Measurements from ENCODE around the gene SLAMF1. TPM values are rescaled to one million over a fixed set of nuclear protein-coding genes. Genes with fewer than 3 reads are reported as not detected.

The SLAMF1 gene
- total and polyA plus RNA-seq, 2 of the 13 experiments (the other 11 are each of a cell fraction or from before 2014, with no cell fraction given): not detected

DNA sequence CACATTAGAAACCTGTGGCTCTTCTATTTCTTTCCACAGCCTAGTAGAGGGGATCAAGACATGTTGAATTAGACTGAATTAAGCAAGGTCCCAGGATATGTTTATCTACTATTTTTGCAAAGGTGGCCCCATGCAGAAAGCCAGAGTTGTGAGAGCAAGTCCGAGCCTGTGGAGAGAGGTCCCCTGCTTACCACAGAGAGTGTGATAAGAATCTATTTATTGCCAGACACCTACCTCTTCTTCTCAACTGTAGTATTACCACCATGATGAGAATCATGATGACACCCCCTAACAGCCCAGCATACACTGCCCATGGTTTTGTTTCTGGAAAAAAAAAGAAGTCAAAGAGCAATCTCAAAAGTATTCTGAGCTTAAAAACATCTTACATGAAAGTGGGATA lies 23.0 kb downstream of the SLAMF1 start:
- POLR2A ChIA-PET: no interaction called here
- Histone ChIP-seq H3K4me2 (ENCODE audit: low read depth, low read length) (no peak overlapping the region), H3K4me3 (replicated peaks in 1 of 3; ENCODE audit: insufficient read depth in 1 of 3, low read depth in 2 of 3, low read length in 3 of 3) (no peak overlapping the region), H3K27me3 (ENCODE audit: control insufficient read depth in 1 of 2, insufficient read depth in 2 of 2, low read length in 2 of 2) (0 out of 5 replicates have a peak, but pooled peaks cover 0 to 3% of the 10 kb centered on the region in 2 experiments), H3K36me3 (replicated peaks in 1 of 2; ENCODE audit: control insufficient read depth in 1 of 2, insufficient read depth in 2 of 2, low read length in 2 of 2) (no peaks in the 10 kb centered on the region), H3K4me1 (ENCODE audit: insufficient read depth, low read length) (no peaks in the 10 kb centered on the region), H3K9me3 (ENCODE audit: low read length) (no peaks in the 10 kb centered on the region; the same call in 1 of the 2 replicates), H3K79me2 (ENCODE audit: insufficient read depth, low read length) (no peaks in the 10 kb centered on the region), H2AFZ (ENCODE audit: low read length) (no peak overlapping the region), H3K27ac (ENCODE audit: extremely low read length, insufficient read depth, low read length) (no peak overlapping the region), H3K9ac (ENCODE audit: insufficient read depth, low read depth, low read length) (no peak overlapping the region), H4K20me1 (ENCODE audit: insufficient read depth, low read length) (no peaks in the 10 kb centered on the region)
- no TSS peak for BruUV-seq (replicated peaks)
- WGBS (ENCODE audit: low lambda C conversion rate): 0% methylated on average over 1 of the region's 1 CpG
- intact Hi-C loops (cut with micrococcal nuclease; ENCODE audit: unreplicated experiment): no loop called here
- TF ChIP-seq ZNF75D (CRISPR knock-in tag; IDR thresholded peaks at IDR 0.05; ENCODE audit: borderline replicate concordance) (no peak), MYNN (CRISPR knock-in tag; IDR thresholded peaks at IDR 0.05; ENCODE audit: low read depth) (no peak), ZNF253 (CRISPR knock-in tag; IDR thresholded peaks at IDR 0.05; ENCODE audit: borderline replicate concordance) (no peak), ZNF24 (IDR thresholded peaks at IDR 0.05) (no peak), YY1 (IDR thresholded peaks at IDR 0.05; ENCODE audit: insufficient read depth, insufficient replicate concordance, low read depth, low read length) (no peak), KLF13 (CRISPR knock-in tag; IDR thresholded peaks at IDR 0.05) (no peak), SNRNP70 (IDR thresholded peaks at IDR 0.05; ENCODE audit: low read depth, low read length) (no peak)
- TF ChIP-seq, protein P1, sequence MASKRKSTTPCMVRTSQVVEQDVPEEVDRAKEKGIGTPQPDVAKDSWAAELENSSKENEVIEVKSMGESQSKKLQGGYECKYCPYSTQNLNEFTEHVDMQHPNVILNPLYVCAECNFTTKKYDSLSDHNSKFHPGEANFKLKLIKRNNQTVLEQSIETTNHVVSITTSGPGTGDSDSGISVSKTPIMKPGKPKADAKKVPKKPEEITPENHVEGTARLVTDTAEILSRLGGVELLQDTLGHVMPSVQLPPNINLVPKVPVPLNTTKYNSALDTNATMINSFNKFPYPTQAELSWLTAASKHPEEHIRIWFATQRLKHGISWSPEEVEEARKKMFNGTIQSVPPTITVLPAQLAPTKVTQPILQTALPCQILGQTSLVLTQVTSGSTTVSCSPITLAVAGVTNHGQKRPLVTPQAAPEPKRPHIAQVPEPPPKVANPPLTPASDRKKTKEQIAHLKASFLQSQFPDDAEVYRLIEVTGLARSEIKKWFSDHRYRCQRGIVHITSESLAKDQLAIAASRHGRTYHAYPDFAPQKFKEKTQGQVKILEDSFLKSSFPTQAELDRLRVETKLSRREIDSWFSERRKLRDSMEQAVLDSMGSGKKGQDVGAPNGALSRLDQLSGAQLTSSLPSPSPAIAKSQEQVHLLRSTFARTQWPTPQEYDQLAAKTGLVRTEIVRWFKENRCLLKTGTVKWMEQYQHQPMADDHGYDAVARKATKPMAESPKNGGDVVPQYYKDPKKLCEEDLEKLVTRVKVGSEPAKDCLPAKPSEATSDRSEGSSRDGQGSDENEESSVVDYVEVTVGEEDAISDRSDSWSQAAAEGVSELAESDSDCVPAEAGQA (IDR thresholded peaks at IDR 0.05; ENCODE audit: low read depth): no peak
- TF ChIP-seq, protein P1 (CRISPR knock-in tag; IDR thresholded peaks at IDR 0.05; ENCODE audit: borderline replicate concordance): no peak
- TF ChIP-seq, protein P2, sequence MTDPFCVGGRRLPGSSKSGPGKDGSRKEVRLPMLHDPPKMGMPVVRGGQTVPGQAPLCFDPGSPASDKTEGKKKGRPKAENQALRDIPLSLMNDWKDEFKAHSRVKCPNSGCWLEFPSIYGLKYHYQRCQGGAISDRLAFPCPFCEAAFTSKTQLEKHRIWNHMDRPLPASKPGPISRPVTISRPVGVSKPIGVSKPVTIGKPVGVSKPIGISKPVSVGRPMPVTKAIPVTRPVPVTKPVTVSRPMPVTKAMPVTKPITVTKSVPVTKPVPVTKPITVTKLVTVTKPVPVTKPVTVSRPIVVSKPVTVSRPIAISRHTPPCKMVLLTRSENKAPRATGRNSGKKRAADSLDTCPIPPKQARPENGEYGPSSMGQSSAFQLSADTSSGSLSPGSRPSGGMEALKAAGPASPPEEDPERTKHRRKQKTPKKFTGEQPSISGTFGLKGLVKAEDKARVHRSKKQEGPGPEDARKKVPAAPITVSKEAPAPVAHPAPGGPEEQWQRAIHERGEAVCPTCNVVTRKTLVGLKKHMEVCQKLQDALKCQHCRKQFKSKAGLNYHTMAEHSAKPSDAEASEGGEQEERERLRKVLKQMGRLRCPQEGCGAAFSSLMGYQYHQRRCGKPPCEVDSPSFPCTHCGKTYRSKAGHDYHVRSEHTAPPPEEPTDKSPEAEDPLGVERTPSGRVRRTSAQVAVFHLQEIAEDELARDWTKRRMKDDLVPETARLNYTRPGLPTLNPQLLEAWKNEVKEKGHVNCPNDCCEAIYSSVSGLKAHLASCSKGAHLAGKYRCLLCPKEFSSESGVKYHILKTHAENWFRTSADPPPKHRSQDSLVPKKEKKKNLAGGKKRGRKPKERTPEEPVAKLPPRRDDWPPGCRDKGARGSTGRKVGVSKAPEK (CRISPR knock-in tag; IDR thresholded peaks at IDR 0.05; ENCODE audit: borderline replicate concordance): no peak
- TF ChIP-seq, protein P3, sequence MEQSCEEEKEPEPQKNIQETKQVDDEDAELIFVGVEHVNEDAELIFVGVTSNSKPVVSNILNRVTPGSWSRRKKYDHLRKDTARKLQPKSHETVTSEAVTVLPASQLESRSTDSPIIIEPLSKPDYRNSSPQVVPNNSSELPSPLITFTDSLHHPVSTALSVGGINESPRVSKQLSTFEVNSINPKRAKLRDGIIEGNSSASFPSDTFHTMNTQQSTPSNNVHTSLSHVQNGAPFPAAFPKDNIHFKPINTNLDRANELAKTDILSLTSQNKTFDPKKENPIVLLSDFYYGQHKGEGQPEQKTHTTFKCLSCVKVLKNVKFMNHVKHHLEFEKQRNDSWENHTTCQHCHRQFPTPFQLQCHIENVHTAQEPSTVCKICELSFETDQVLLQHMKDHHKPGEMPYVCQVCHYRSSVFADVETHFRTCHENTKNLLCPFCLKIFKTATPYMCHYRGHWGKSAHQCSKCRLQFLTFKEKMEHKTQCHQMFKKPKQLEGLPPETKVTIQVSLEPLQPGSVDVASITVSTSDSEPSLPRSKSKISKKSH (CRISPR knock-in tag; IDR thresholded peaks at IDR 0.05; ENCODE audit: borderline replicate concordance): no peak
- no peak for DNase-seq (ENCODE audit: low spot score)
- in situ Hi-C loops (cut with HindIII; ENCODE audit: extremely low pct_ligation_motif_present, low pct_unique_long_range_greater_than_20kb): no loop called here
- CTCF ChIA-PET (ENCODE audit: low intra/inter-chr PET ratio, low total read pairs): no interaction called here
- no peak for FAIRE-seq
- no peak for ATAC-seq
